NCI-H1417 treated with DMSO at 0.1 percent for 48 hours (cell line): ENCODE data around the gene ANKRD60.
A peak's percentile ranks its signal among the peaks of the same experiment; 100 is the strongest.

ENCODE experiments used
- DNase-seq: peaks from one replicate; lab custom pipeline; 2025; lab: John Stamatoyannopoulos, UW

Gene ANKRD60

GRCh38 chr20:58244517-58245030, 16.1 kb upstream of the ANKRD60 start:
- DNase-seq = no peak

- no peak for DNase-seq
Measured at GRCh38 chr20:58243653-58244410, 15.4 kb upstream of the ANKRD60 start.

- DNase-seq = no peak
Measured at GRCh38 chr20:58242824-58243223, 14.4 kb upstream of the ANKRD60 start.

GRCh38 chr20:58241766-58242465, 13.5 kb upstream of the ANKRD60 start:
- DNase-seq = no peak

- no peak for DNase-seq
Measured at GRCh38 chr20:58240471-58240870, 12.0 kb upstream of the ANKRD60 start.

GRCh38 chr20:58239216-58239615, 10.8 kb upstream of the ANKRD60 start:
- no peak for DNase-seq

GRCh38 chr20:58238490-58238889, 10.0 kb upstream of the ANKRD60 start:
- no peak for DNase-seq

- no peak for DNase-seq
Measured at GRCh38 chr20:58237318-58238132, 9.1 kb upstream of the ANKRD60 start.

GRCh38 chr20:58236612-58237317, 8.3 kb upstream of the ANKRD60 start:
- DNase-seq = peak; percentile 41

- no peak for DNase-seq
Measured at GRCh38 chr20:58235010-58235409, 6.6 kb upstream of the ANKRD60 start.

GRCh38 chr20:58233881-58234528, 5.6 kb upstream of the ANKRD60 start:
- no peak for DNase-seq

- no peak for DNase-seq
Measured at GRCh38 chr20:58233393-58233792, 4.9 kb upstream of the ANKRD60 start.

GRCh38 chr20:58231683-58232082, 3.2 kb upstream of the ANKRD60 start:
- no peak for DNase-seq

GRCh38 chr20:58229198-58229798, 845 bp upstream of the ANKRD60 start:
- DNase-seq = no peak

GRCh38 chr20:58228103-58228483, 360 bp downstream of the ANKRD60 start:
- no peak for DNase-seq

- DNase-seq = no peak
Measured at GRCh38 chr20:58227391-58228102, 906 bp downstream of the ANKRD60 start.

GRCh38 chr20:58225452-58226200, 2.8 kb downstream of the ANKRD60 start:
- no peak for DNase-seq

- no peak for DNase-seq
Measured at GRCh38 chr20:58224974-58225373, 3.5 kb downstream of the ANKRD60 start.

- no peak for DNase-seq
Measured at GRCh38 chr20:58224097-58224496, 4.4 kb downstream of the ANKRD60 start.
